ENCODE results near the gene FMN1. TPM values are rescaled to one million over a fixed set of nuclear protein-coding genes. Genes with fewer than 3 reads are reported as not detected.

The FMN1 gene
- total and polyA plus RNA-seq, 2 of the 13 experiments (the other 11 are each of a cell fraction or from before 2014, with no cell fraction given), result 0.20 to 0.60 TPM

GRCh38 chr15:32872621-32873283, 321.8 kb downstream of the FMN1 start:
- no peak for FAIRE-seq
- Histone ChIP-seq H3K36me3 (replicated peaks in 1 of 2; ENCODE audit: control insufficient read depth in 1 of 2, insufficient read depth in 2 of 2, low read length in 2 of 2) (no peaks in the 10 kb centered on the region), H3K4me1 (ENCODE audit: insufficient read depth, low read length) (peaks cover 6% of the 10 kb centered on the region; the same call in 1 of the 2 replicates), H3K9me3 (ENCODE audit: low read length) (no peaks in the 10 kb centered on the region), H3K27ac (ENCODE audit: extremely low read length, insufficient read depth, low read length) (no peak overlapping the region), H3K9ac (ENCODE audit: insufficient read depth, low read depth, low read length) (no peak overlapping the region), H3K79me2 (ENCODE audit: insufficient read depth, low read length) (no peaks in the 10 kb centered on the region), H3K4me3 (replicated peaks in 1 of 3; ENCODE audit: insufficient read depth in 1 of 3, low read depth in 2 of 3, low read length in 3 of 3) (no peak overlapping the region), H3K27me3 (ENCODE audit: control insufficient read depth in 1 of 2, insufficient read depth in 2 of 2, low read length in 2 of 2) (no peaks in the 10 kb centered on the region), H2AFZ (ENCODE audit: low read length) (no peak overlapping the region), H4K20me1 (ENCODE audit: insufficient read depth, low read length) (no peaks in the 10 kb centered on the region), H3K4me2 (ENCODE audit: low read depth, low read length) (no peak overlapping the region)
- in situ Hi-C loops (cut with HindIII; ENCODE audit: extremely low pct_ligation_motif_present, low pct_unique_long_range_greater_than_20kb) (no loop called here), intact Hi-C loops (cut with micrococcal nuclease; ENCODE audit: unreplicated experiment) (no loop called here)
- no peak for ATAC-seq
- 27% methylated on average over 5 of the region's 5 CpGs for WGBS (ENCODE audit: low lambda C conversion rate)
- CTCF ChIA-PET (ENCODE audit: low intra/inter-chr PET ratio, low total read pairs), result no interaction called here
- DNase-seq (ENCODE audit: low spot score), result no peak
- TF ChIP-seq GTF2F1 (IDR thresholded peaks at IDR 0.05; ENCODE audit: low read length) (no peak), NR2F6 (IDR thresholded peaks at IDR 0.05) (no peak), NR2F6 (CRISPR knock-in tag; IDR thresholded peaks at IDR 0.05) (no peak), ZNF766 (CRISPR knock-in tag; IDR thresholded peaks at IDR 0.05; ENCODE audit: borderline replicate concordance) (no peak), NCOA2 (CRISPR knock-in tag; IDR thresholded peaks at IDR 0.05) (no peak), ZNF225 (CRISPR knock-in tag; IDR thresholded peaks at IDR 0.05) (no peak), CTCF (CRISPR knock-in tag; IDR thresholded peaks at IDR 0.05) (no peak)
- POLR2A ChIA-PET, result no interaction called here
- no TSS peak for BruUV-seq (replicated peaks)

DNA sequence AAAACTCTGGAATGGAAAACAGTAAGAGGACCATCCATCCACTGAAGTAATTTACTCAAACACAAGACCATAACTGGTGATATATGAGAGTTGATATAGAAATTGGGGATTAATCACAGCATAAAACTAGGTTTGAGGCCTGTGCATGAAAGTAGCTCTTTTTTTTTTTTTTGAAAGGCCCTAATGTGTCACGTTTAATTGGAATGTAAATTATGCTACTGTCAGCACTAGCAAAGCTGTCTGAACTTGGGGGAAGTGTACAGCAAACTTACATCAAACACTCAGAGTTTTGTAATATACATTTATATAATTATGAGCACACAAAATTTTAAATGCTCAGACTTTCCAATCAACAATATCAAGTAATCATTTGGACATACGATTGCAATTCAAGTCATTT, 322.6 kb downstream of the FMN1 start:
- H3K27me3 ChIP-seq (ENCODE audit: control insufficient read depth in 1 of 2, insufficient read depth in 2 of 2, low read length in 2 of 2), result no peaks in the 10 kb centered on the region
- ChIA-PET CTCF (ENCODE audit: low intra/inter-chr PET ratio, low total read pairs) (no interaction called here), POLR2A (no interaction called here)
- in situ Hi-C loops (cut with HindIII; ENCODE audit: extremely low pct_ligation_motif_present, low pct_unique_long_range_greater_than_20kb) (no loop called here), intact Hi-C loops (cut with micrococcal nuclease; ENCODE audit: unreplicated experiment) (no loop called here)
- H3K4me2 ChIP-seq (ENCODE audit: low read depth, low read length), result no peak overlapping the region
- no peak overlapping the region for H3K4me3 ChIP-seq (replicated peaks in 1 of 3; ENCODE audit: insufficient read depth in 1 of 3, low read depth in 2 of 3, low read length in 3 of 3)
- 41% methylated on average over 2 of the region's 2 CpGs for WGBS (ENCODE audit: low lambda C conversion rate)
- DNase-seq (ENCODE audit: low spot score) (no peak), ATAC-seq (no peak), FAIRE-seq (no peak)
- peak in 1 of 2 experiments; percentile 35; a peak in 1 of 4 replicates for TF ChIP-seq MAFK (conservative IDR thresholded peaks at IDR 0.05 in 1 of 2, IDR thresholded peaks at IDR 0.05 in 1 of 2; ENCODE audit: low read length in 2 of 2)
- no peak for TF ChIP-seq KDM1A (CRISPR knock-in tag; IDR thresholded peaks at IDR 0.05)
- peaks cover 12% of the 10 kb centered on the region for H3K4me1 ChIP-seq (ENCODE audit: insufficient read depth, low read length)
- no peaks in the 10 kb centered on the region for H4K20me1 ChIP-seq (ENCODE audit: insufficient read depth, low read length)
- H3K79me2 ChIP-seq (ENCODE audit: insufficient read depth, low read length), result no peaks in the 10 kb centered on the region
- no peak overlapping the region for H2AFZ ChIP-seq (ENCODE audit: low read length)
- H3K36me3 ChIP-seq (replicated peaks in 1 of 2; ENCODE audit: control insufficient read depth in 1 of 2, insufficient read depth in 2 of 2, low read length in 2 of 2), result no peaks in the 10 kb centered on the region
- no peak overlapping the region for H3K27ac ChIP-seq (ENCODE audit: extremely low read length, insufficient read depth, low read length)
- H3K9me3 ChIP-seq (ENCODE audit: low read length), result no peaks in the 10 kb centered on the region
- no peak overlapping the region for H3K9ac ChIP-seq (ENCODE audit: insufficient read depth, low read depth, low read length)
- no TSS peak for BruUV-seq (replicated peaks)

Data from HepG2 (cell line).